ENCODE results near the gene EIF4E2.
"Not testable (repeated sequence)": the region's sequence is repeated elsewhere in the genome, so short reads cannot be mapped to it uniquely, and the experiment has no call there.

EIF4E2 gene

GRCh38 chr2:232527905-232528470 lies 22.5 kb upstream of the EIF4E2 start:
- DNase-seq (ENCODE audit: low read depth), result no peak
- no peak for TF ChIP-seq CTCF (IDR thresholded peaks at IDR 0.05; ENCODE audit: low read depth, low read length)
- TF ChIP-seq POLR2A (IDR thresholded peaks at IDR 0.05; ENCODE audit: extremely low read depth, insufficient read length), result no peak
- no peak for TF ChIP-seq MYC (IDR thresholded peaks at IDR 0.05; ENCODE audit: low read depth, low read length)
- no peak for TF ChIP-seq MAX (IDR thresholded peaks at IDR 0.05; ENCODE audit: low read depth, low read length)
- no peak overlapping the region for H3K4me3 ChIP-seq (ENCODE audit: low read depth, low read length)

- H3K4me3 ChIP-seq (ENCODE audit: low read depth, low read length), result no peak overlapping the region
- TF ChIP-seq MYC (IDR thresholded peaks at IDR 0.05; ENCODE audit: low read depth, low read length) (no peak), CTCF (IDR thresholded peaks at IDR 0.05; ENCODE audit: low read depth, low read length) (no peak), MAX (IDR thresholded peaks at IDR 0.05; ENCODE audit: low read depth, low read length) (no peak)
- DNase-seq (ENCODE audit: low read depth), result no peak
Measured at GRCh38 chr2:232528746-232529460, 21.6 kb upstream of the EIF4E2 start.

- TF ChIP-seq CTCF (IDR thresholded peaks at IDR 0.05; ENCODE audit: low read depth, low read length), result no peak
- no peak overlapping the region for H3K4me3 ChIP-seq (ENCODE audit: low read depth, low read length)
- DNase-seq (ENCODE audit: low read depth), result no peak
Measured at GRCh38 chr2:232529806-232530547, 20.5 kb upstream of the EIF4E2 start.

GRCh38 chr2:232530626-232531260 lies 19.7 kb upstream of the EIF4E2 start:
- H3K4me3 ChIP-seq (ENCODE audit: low read depth, low read length), result no peak overlapping the region
- DNase-seq (ENCODE audit: low read depth), result no peak
- TF ChIP-seq MAX (IDR thresholded peaks at IDR 0.05; ENCODE audit: low read depth, low read length), result no peak
- TF ChIP-seq CTCF (IDR thresholded peaks at IDR 0.05; ENCODE audit: low read depth, low read length), result no peak
- TF ChIP-seq MYC (IDR thresholded peaks at IDR 0.05; ENCODE audit: low read depth, low read length), result no peak
- TF ChIP-seq POLR2A (IDR thresholded peaks at IDR 0.05; ENCODE audit: extremely low read depth, insufficient read length), result no peak

GRCh38 chr2:232532419-232532818 lies 18.1 kb upstream of the EIF4E2 start:
- H3K4me3 ChIP-seq (ENCODE audit: low read depth, low read length), result no peak overlapping the region
- no peak for DNase-seq (ENCODE audit: low read depth)
- TF ChIP-seq MAX (IDR thresholded peaks at IDR 0.05; ENCODE audit: low read depth, low read length) (no peak), CTCF (IDR thresholded peaks at IDR 0.05; ENCODE audit: low read depth, low read length) (no peak), POLR2A (IDR thresholded peaks at IDR 0.05; ENCODE audit: extremely low read depth, insufficient read length) (no peak), MYC (IDR thresholded peaks at IDR 0.05; ENCODE audit: low read depth, low read length) (no peak)

GRCh38 chr2:232532821-232533220 lies 17.7 kb upstream of the EIF4E2 start:
- H3K4me3 ChIP-seq (ENCODE audit: low read depth, low read length); DNase-seq (ENCODE audit: low read depth): not testable (repeated sequence)

Measured in NB4 (cell line).